SK-N-DZ (cell line): ENCODE measurements around the gene WWC1.
"Not testable (repeated sequence)": the region's sequence is repeated elsewhere in the genome, so short reads cannot be mapped to it uniquely, and the experiment has no call there.

ENCODE experiments used
- DNase-seq: peaks from one replicate; pipeline ENCODE4 v3.0.0-alpha.2; 2015; ENCODE audit warnings: low spot score

WWC1 gene

DNA sequence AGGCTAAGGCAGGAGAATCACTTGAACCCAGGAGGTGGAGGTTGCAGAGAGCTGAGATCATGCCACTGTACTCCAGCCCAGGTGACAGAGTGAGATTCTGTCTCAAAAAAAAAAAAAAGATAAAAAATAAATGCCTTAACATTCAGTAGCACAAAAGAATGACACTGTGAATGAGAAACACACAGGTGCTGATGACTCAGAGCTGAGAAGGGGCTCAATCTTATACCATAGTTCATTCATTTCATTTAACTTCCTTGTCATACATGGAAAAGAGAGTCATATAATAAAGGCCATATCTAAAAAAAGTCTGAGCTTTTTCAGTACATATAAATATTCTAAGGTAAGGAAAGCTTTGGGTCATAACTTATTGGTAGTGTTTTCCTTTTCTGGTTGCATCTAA lies 40.6 kb downstream of the WWC1 start:
- no peak for DNase-seq

DNA sequence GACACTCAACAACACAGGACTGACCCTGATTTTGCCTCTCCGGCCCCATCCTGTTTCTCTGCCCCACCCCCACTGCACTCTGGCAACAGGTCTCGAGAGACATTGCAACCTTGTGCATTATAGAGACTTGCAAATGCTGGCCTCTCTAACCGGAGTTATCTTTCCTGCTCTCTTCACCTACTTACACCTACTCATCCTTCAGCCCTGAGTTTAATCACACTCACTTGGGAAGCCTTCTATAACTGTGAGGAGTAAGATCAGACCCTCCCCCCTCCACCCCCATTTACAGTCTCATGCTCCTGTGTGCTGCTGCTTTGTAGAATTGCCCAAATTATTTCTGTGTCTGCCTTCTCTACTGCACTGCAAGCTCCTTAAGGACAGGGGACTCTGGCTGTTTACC lies 42.8 kb downstream of the WWC1 start:
- no peak for DNase-seq

DNA sequence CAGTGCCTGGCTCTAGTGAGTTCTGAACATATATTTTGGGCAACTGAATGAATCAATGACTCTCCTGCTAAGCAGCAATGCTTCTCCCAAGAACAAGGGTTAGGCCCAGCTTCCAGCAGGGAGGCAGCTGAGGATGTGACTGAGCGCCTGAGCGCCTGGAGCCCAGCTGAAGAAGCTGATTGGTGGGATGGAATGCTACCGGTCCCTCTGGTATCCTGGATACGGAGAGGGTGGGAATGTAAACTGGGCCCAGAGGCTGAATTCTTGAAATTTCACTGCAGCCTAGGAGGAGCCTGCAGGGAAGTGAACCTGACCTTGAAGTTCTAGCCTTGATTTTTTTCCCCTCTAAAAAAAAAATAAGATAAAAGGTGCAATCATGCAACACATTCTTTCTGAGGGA lies 43.2 kb downstream of the WWC1 start:
- peak; percentile 36 for DNase-seq

DNA sequence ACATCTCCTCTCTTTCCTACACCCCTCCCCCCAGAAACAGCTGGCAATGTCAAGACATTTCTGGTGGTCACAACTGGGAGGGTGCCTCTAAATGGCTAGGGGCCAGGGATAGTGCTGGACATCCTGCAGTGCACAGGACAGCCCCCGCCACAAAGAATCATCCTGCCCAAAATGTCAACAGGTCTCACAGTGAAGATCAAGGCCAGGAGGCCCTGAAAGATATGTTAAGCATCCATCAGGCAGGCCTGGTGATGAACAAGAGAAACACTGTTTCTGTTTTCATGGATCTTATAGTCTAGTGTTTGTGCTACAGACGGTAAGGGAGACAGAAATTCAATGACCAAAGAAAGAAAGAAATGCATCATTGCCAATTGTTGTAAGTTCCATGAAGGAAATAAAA lies 45.9 kb downstream of the WWC1 start:
- DNase-seq = no peak

DNA sequence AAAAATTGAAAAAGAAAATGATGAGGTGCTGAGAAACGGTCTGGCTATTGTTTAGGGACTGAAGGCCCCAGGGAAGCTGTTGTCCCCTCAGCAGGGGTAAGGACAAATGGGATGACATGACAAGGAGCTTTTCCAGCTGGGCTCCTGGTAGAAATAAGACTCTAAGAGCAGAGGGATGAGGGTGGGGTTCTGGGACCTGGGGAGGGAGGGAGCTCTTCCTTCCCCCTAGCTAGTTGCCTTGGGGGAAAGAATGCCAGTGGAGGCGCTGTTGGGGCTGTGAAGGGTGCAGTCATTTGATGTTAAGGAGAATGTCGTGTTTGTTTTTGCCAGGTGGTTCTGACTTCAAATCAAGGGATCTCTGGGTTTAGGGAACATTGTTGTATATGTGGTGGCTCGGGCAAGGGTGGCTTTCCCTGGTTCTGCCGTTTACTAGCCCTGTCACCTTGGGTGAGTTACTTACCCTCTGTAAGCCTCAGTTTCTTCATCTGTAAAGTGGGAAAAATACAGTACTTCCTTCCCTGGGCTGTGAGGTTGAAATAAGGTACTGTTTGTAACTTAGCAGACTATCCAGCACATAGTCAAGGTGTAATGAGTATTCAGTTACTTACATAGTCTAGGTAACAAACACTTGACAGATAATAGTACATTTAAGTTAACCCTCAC lies 47.8 kb downstream of the WWC1 start:
- DNase-seq = no peak

DNA sequence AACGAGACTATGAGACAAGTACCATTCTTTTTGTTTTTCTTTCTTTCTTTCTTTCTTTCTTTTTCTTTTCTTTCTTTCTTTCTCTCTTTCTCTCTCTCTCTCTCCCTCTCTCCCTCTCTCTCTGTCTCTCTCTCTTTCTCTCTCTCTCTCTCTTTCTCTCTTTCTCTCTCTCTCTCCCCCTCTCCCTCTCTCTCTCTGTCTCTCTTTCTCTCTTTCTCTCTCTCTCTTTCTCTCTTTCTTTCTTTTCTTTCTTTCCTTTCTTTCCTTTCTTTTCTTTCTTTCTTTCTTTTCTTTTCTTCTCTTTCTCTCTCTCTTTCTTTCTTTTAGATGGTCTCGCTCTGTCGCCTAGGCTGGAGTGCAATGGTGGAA lies 48.3 kb downstream of the WWC1 start:
- DNase-seq = not testable (repeated sequence)

DNA sequence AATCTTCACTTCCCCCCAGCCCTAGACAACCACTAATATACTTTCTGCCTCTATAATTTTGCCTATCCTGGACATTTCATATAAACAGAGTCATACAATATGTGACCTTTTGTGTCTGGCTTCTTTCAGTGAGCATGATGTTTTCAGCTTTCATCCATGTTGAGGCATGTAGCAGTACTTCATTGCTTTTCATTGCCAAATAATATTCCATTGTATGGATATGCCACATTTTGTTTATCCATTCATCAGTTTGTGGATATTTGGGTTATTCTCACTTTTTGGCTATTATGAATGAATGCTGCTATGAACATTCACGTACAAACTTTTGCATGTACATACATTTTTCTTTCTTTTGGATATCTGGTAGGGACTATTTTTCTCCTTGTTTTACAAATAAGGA lies 49.0 kb downstream of the WWC1 start:
- no peak for DNase-seq

DNA sequence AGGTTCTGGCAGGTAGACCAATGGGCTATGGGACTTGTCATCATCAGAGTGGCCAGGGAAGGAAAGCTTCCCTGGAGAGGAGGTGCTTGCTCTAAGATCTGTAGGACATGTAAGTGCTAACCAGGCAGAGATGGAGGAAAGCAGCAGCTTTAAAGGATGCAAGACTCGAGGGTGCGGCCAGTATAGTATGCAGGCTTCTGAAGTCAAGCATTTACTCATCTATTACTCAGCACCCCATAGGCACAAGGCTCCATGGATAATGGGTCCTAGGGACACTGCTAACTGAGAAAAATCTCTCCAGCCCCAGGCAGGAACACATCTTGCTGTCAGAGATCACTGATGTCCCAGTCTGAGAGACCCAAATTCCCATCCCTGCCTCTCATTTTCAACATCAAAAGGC lies 49.7 kb downstream of the WWC1 start:
- no peak for DNase-seq

DNA sequence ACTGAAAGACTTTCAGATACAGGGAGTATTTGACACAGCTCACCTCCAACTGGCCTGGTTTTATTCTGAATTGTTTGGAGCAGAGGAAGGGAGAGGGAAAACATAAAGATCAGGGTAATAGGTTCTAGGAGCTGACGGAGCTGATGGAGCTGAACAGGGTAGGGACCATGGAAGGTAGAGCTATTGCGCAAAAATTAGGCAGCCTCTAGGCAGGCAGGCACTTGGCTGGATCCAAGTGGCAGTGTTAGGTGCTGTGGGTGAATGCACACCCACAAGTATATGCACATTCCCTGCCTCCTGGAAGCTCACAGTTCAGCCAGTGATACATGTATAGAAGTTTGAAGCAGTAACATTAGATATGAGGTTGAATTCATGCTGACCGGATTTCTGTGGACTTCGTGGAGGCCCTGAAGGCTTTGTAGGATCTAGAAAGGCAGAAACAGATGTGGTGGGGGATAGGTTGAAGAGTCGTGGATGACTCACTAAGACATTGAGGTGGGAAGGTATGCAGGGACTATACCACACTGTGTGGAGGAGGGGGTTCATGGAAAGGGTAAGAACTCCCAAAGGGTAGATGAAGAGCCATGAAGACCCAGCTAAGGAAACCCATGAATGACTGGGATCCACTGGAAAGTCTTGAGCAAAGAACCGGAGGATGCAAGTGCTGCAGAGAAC lies 50.8 kb downstream of the WWC1 start:
- no peak for DNase-seq

DNA sequence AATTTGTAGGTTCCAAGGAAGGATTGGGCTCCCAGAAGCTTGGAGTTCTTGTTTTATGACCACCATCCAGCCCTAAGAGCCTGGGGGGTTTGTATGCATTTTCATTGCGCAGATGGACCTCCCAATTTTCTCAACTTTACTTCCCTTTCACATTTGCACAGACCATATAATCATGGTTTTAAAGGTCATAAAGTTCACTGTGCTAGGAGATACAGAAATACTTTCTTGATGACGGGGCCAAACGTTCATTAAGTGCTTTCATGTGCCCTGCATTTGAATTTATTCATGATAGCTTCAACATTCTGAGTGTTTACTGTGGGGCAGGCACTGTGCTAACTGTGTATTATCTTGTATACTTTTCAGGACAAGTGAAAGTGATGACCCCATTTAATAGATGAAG lies 51.5 kb downstream of the WWC1 start:
- no peak for DNase-seq

DNA sequence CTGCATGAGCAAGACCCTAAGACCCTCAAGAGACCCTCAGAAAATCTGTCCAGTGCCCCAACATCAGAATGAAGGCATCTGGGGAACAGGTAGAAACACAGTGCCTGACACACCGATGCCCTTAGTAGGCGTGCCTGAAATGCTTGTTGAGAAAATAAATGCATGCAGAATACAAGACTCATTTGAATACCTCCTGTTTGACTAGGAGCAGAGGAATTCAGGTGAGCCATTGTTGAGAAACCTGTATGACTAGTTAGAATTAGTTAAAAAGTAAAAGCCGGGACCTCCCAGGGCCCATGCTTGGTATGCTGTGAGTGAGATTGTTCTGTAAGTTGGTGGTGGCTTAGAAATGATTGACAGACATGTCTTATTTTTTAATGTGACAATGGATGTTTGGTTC lies 55.0 kb downstream of the WWC1 start:
- DNase-seq = no peak

DNA sequence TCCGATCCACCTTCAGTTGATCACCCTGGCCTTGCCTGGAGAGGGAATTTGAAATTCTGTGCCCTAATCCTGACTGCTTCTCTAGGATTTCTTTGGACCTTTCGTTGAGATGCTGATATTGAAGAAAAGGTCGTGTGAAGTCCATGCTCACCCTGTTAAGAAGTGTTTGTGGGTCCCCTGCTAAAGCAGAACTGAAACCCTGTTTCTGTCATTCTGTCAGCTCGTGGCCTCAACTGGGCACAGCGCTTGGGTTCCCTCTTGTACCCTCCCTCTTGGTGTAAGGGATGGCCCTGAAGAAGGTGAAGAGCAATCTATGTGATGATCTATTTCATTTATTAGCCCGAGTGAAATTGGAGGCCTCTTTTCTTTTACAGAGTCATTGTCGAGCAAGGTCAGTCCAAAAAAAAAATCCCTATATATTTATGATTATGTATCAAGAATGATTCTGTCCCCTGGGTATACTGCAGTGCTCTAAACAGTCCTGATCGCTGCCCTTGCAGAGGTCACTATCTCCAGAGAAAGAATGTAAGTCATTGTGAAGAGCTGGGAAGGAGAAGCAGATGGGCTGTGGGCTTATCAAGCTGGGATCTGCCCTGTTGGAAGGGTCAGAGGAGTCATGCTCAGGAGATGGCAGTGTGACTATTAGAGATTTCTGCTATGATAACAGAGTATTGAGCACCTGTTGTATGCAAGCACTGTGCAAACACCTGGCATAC lies 56.1 kb downstream of the WWC1 start:
- no peak for DNase-seq

DNA sequence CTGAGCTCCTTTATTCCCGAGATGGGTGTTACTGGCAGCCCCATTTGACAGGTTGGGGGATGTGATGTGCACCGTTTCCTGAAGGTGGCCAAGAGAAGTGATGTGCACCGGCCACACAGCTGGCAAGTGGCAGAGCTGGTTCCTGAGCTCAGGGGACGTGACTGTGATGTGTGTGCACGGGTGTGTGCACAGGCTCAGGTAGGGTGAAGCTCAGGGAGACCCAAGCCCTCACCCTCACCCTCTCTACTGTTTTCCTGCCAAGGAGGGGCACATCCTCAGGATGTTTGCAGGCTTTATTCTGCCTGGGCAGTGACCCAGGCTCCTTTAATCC lies 56.6 kb downstream of the WWC1 start:
- no peak for DNase-seq

DNA sequence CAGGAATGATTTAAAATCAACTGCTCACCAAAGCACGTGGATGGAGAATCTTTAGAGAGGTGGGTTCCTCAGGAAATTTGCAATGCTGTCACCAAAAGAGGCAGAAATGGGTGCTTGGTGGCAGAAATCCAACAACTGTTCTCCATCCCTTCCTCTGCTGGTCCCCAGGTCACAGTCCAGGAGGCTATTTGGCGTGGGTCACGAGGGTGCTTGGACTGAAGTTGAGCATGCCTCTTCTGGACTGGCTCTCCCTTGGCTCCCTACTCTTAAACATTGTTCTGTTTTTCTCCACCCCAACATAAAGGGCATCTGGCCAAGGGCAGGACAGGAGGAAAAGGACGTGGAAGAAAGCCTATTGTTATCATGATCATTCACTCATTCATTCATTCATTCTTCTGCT lies 58.9 kb downstream of the WWC1 start:
- no peak for DNase-seq

DNA sequence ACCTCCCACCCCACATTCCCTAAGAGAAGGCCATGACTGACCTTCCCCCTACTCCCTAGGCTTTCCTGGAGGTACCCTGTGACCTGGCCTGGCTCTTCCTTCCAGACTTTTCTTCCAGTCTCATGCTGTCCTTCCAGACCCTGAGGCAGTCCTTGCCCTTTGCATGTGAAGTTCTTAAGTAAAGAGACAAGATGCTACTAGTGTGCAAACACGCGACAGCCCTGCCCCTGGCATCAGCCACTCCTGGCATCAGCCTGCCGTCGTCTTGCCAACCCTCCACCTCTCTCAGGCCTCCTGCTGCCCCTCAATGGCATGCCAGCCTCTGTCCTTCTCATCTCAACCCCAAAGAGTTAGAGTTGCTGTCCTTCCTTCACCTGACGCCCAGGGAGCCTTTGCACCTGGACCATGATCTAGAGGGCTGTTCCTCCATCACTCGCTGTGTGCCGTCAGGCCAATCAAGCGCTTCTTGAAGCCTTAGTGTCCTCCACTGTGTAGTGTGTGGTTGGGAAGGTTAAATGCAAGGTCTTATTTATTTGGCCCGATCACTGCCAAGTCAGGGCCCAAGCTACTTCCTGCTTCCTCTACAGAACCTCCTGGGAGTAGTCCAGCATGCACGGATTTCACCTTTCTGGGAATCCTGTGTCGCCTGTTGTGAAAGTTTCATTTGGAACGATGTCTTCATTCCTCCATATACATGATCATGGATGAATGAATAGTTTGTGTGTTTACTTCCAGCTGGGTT lies 61.9 kb downstream of the WWC1 start:
- no peak for DNase-seq

DNA sequence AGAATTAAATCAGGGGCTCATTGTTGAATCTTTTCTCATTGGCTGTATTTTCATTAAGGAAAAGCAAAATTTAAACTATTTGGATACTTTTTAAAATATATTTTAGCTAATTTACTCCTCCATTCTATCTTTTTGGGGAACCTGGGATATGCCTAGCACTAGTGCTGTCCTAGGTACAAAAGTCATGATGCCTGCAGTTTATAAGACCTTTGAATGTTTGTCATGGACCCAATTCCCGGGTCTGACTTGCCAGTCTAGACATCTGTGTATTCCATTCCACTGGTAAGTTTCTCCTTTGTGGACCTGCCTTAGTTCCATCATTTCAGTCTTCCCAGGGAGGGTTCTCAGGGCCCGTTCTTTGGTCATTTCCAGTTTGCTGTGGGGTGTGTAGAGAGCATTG lies 63.0 kb downstream of the WWC1 start:
- no peak for DNase-seq

DNA sequence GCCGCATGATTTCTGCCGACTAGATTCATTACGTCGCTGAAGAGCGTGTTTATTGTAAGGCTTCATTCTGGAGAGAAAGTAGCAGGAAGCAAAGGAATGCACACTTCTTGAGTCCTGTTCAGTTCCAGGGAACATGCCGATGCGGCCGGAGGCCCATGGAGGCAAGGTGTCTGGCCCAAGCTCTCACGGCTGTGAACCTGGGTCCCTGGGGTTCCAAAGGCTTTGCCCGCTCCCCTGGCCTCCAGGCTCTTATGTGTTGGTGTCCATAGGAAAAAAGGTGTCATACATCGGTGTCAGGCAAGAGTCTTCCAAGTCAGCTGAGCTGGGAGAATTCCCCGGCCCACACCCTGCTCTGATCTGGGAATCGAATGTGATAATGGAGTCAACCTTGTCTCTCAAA lies 64.7 kb downstream of the WWC1 start:
- no peak for DNase-seq

DNA sequence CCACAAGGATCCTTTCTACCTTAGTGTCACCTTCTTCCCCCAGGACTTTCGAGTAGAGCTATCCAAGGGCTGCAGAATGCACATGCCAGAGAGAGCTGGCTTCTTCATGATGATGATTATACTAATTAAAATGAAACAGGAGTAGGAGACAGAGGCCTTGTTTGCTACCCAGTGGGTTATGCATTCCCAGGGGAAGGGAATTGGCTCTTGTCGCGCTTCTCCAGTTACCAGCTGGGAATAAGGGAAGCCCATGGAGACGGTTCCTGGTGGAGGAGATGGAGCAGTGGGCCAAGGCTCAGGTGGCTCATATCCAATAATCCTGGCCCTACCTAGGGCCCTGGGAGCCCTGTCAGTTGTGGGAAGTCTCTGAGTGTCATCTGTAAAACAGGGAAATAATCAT lies 65.1 kb downstream of the WWC1 start:
- peak; percentile 21 for DNase-seq

DNA sequence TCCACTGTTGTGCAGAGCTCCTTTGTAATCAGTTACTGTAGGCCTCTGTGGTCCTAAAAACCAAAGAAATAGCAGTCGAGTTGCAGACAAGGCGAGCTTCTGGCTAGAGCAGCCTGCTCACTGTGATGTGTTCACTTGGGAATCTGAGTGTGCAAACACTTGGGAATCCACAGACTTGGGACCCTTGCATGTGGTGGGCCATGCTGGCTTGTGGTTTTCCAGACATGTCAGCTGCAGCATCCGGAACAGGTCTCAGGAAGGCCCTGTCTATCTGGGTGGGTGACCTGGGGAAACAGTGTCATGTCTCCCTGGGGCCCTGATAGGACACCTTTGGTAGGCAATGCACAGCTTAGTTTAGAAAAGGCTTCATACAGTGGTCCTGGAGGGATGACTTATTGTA lies 66.4 kb downstream of the WWC1 start:
- no peak for DNase-seq

DNA sequence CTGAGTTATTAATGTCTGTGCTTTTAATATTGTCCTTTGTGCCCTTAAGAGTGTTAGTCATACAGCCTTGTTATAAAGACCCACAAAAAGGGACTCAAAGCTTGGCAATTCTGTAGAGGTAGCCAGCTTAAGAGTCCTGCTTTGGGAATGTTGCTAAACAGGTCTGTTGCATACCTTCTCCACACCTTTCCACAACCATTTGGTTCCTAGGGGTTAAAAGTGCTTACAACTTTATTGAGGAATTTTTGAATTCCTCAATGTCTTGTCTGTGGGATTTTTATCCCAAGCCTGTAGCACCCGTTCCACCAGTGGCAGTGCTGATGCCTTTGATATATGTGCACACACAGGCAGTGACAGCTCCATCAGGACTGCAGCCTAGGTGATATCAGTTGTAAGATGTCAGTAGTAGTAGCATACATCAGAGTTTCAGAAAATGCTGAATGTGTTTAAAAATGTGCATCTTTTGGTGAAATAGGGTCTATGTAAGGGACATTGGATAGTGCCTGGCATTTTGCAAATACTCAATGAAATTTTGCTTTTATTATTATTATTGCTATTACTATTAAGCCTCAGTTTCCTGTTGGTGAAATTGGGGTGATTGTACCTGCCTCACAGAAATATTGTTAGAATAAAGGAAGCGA lies 68.5 kb downstream of the WWC1 start:
- no peak for DNase-seq

DNA sequence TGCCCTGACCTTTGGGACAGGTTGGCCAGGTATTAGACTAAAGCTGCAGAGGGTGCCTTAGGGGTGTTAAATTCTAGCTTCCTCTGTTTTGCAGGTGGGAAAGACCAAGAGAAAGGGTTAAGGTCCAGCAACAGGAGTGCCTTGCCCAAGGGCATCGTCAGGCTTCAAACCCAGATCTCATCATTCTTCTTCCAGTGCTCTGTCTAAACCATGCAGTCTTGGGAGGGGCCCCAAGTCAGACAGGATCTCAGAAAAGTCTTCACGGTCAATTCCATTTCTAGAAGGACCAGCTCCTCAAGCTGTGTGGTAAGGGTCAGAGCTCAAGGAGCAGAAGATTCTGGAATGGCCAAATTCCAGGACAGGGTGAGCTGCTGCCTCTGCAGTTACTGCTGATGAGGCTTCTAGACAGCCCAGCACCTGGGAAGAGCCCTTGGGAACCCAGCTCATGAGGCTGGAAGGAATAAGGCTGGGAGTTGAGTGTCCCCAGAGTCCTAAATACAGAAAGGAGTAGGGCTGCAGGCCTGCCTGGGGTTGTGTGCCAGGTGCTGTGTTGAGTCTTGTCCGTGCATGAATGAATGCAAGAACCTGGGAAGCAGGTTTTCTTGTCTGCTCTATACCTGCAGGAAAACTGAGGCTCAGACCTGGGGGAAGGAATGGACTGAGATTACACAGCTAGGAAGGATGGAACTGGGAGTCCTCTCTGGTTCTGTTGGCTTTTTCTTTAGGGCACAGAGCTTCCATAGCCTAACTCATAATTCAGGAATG lies 69.3 kb downstream of the WWC1 start:
- DNase-seq = no peak
